Bronchial epithelial cell (primary cell): ENCODE data around the gene SERTAD2. TPM values are rescaled to one million over a fixed set of nuclear protein-coding genes. Genes with fewer than 3 reads are reported as not detected.
A peak's percentile ranks its signal among the peaks of the same experiment; 100 is the strongest.

ENCODE experiments used
- DNase-seq: peaks from one replicate; pipeline ENCODE4 v3.0.0-alpha.2; 2010; ENCODE audit warnings: low read depth
- FAIRE-seq: peaks from 2 replicates; lab custom pipeline; 2011; peaks lifted over from hg19 to GRCh38; lab: Jason Lieb, UNC
- H3K27me3 ChIP-seq: 2 replicates; pipeline ENCODE4 v1.5.1; 2011; ENCODE audit warnings: low read length; ENCODE audit not compliant: control insufficient read depth, insufficient read depth
- H3K36me3 ChIP-seq: 2 replicates; pipeline ENCODE4 v1.5.1; 2011; ENCODE audit warnings: low read length; ENCODE audit not compliant: control insufficient read depth, insufficient read depth
- H3K4me3 ChIP-seq: 2 replicates; pipeline ENCODE4 v1.5.1; 2011; ENCODE audit warnings: mild to moderate bottlenecking, low read depth, low read length, control low read depth
- total RNA-seq: library from RNA; depleted of rRNA; stranded (reverse); fragments of >200 nt; gene quantifications from 2 replicates; pipeline ENCODE4 v1.2.1, GENCODE V29; 2014
- TF ChIP-seq, protein P1 (sequence below): IDR thresholded peaks from 2 replicates; pipeline ENCODE4 v1.5.1; 2011; ENCODE audit warnings: mild to moderate bottlenecking, moderate library complexity, low read length, control low read depth, inconsistent platforms; ENCODE audit not compliant: insufficient read depth, severe bottlenecking

SERTAD2 gene
- total RNA-seq, 1 donor from 2014 or later, result 4.2 TPM

DNA sequence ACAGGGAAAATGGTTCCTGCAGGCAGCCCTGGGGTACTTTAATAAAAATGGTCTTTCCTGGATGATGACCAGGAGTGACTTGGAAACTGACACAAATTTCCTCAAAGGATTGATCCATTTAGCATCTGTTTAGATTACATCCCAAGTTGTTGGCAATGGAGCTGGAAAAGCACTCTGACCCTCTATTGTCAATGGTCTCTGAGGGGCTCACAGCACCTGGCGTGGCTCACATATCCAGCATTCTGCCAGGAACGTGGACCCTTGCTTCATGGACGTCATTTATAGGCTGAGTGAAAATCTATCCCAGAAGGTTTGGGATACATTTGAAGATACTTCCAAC, 43.8 kb downstream of the SERTAD2 start:
- DNase-seq (no peak), FAIRE-seq (no peak)
- no peaks in the 10 kb centered on the region for H3K27me3 ChIP-seq
- H3K36me3 ChIP-seq, result no peaks in the 10 kb centered on the region
- TF ChIP-seq, protein P1, sequence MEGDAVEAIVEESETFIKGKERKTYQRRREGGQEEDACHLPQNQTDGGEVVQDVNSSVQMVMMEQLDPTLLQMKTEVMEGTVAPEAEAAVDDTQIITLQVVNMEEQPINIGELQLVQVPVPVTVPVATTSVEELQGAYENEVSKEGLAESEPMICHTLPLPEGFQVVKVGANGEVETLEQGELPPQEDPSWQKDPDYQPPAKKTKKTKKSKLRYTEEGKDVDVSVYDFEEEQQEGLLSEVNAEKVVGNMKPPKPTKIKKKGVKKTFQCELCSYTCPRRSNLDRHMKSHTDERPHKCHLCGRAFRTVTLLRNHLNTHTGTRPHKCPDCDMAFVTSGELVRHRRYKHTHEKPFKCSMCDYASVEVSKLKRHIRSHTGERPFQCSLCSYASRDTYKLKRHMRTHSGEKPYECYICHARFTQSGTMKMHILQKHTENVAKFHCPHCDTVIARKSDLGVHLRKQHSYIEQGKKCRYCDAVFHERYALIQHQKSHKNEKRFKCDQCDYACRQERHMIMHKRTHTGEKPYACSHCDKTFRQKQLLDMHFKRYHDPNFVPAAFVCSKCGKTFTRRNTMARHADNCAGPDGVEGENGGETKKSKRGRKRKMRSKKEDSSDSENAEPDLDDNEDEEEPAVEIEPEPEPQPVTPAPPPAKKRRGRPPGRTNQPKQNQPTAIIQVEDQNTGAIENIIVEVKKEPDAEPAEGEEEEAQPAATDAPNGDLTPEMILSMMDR, result no peak
- no peak overlapping the region for H3K4me3 ChIP-seq

DNA sequence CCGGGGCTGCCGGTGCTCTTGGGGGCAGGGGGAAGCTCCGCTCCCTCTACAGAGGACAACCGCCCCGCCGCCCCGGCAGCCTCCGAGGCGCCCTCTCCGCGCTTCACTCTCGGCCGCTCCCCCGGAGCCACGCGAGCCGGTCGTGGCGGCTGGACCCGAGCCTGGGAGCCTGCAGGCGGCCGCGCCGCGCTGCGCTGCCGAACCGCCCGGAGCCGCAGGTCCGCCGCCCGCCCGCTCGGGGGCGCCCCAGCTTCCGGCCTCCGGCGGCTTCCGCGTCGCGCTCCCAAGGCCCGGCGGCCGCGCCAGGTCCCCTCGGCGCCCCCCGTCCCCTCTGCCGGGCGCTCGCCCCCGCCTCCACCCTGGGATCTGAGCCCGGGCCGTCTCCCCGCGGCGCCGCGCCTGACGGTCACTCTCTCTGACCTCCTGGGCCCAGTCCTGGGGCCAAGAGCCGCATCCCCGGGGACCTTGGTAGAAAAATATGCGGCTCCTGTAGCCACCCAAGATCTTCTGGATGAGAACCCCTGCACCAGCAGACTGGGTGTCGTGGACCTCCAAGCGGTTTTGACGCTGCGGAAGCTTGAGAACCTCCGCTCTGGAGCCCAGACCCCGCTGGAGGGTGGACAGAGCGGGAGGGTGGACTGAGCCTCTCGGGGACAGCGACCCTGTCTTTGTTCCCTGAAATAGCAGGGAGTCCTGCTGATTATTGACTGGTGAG, 44.3 kb downstream of the SERTAD2 start:
- TF ChIP-seq, protein P1, result peak; percentile 27
- DNase-seq (no peak), FAIRE-seq (no peak)
- Histone ChIP-seq H3K36me3 (no peaks in the 10 kb centered on the region), H3K27me3 (no peaks in the 10 kb centered on the region), H3K4me3 (peak overlapping the region; percentile 34)

DNA sequence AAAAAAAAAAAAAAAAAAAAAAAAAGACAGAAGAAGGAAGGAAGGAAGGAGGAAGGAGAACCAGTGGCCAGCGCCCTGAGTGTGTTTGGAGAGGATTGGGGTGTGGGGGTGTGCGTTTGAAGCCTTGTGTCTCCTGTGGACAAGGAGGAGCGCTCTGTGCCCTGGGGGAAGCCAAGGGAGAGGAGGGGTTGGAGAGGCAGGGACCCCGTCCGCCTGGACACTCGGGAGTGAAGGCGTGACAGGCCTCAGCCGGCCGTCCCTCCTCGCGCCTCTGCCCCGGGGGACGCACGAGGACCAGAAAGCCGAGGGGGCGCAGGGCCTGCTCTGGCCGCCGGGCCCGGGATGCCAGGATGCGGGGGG, 44.9 kb downstream of the SERTAD2 start:
- Histone ChIP-seq H3K4me3 (peak overlapping the region; percentile 28), H3K27me3 (no peaks in the 10 kb centered on the region), H3K36me3 (no peaks in the 10 kb centered on the region)
- TF ChIP-seq, protein P1, result no peak
- FAIRE-seq (no peak), DNase-seq (no peak)

DNA sequence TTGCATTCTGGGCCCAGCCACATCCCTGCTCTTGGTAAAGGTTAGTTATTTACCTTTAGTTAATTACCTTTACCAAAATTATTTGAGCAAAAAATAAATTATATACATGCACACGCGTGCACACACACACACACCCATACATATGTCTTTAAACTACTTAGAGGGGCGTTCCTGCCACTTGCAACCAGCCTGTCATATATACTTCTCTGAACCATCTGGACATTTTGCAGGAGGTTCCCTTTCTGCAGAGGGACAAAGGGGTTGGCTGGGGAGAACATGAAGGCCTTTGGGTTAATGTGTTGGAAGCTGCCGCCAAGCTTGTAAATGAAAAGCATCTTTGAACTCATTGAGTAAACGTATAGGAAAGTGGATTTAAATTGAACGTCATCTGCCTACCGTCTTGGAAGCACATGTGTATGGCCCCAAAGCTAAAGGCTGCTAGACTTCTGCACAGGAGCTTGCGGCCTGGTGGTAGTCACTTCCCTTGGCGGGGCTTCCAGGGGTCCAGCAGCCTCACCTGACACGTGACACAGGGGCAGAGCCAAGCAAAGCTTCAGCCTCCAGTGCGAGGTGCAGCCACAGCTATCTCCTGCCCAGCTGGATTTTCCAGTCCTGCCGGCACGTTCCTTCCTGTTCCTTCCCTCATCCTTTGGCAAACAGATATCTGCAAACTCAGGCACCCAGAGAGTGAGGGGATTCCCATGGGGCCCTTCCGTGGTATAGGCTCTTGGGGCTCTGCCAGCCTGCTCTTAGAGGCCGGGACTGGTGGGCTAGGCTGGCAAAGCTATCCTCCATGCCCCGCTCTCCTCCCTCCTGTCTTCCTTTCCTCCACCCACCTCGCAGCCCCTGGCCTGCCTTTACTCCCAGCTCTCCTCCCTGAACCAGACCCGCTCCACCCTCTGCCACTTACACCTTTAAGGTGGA, 46.1 kb downstream of the SERTAD2 start:
- FAIRE-seq (no peak), DNase-seq (peak; percentile 82)
- TF ChIP-seq, protein P1, result no peak
- no peaks in the 10 kb centered on the region for H3K36me3 ChIP-seq
- H3K27me3 ChIP-seq, result no peaks in the 10 kb centered on the region
- H3K4me3 ChIP-seq, result no peak overlapping the region

DNA sequence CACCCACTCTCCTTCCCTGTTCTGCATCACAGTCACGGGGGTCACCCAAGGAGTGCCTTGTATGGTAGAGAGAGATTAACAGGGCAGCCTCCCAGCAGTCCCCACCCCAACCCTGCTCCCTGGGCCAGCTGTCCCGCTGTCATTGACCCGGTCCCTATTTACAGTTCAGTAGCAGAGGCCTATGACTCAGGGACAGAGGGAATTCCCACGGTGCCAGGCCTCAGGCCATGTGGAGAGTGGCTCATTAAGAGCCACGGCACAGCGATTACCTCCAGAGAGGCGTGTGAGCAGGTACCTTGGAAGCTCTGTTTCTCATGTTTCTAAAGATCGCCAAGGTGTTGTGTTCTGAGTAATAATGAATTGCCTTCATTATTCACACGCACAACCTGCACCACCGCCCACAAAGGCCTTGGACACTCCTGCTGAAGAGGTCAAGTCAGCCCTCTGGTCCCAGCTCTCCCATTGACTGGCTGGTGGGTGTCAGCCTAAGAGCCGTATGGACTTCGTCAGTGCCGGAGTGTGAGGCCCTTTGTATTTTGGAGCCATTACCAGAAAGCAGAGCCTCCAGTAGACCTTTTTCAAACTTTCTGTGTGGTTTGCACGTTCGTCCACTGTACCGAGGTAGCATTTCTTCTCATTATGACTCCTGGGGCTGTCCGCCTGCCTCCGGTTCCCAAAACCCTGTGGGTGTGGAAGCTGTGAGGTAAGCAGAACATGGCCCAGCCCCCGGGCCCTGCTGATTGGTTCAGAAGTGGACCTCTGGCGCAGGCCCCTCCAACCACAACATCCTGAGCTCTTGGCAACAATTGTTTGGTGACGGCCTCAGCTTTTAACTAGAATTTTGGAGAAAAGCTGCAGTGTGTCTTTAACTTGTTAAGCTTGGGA, 47.0 kb downstream of the SERTAD2 start:
- TF ChIP-seq, protein P1, result no peak
- FAIRE-seq (no peak), DNase-seq (peak; percentile 93)
- H3K27me3 ChIP-seq, result no peaks in the 10 kb centered on the region
- no peaks in the 10 kb centered on the region for H3K36me3 ChIP-seq
- H3K4me3 ChIP-seq, result no peak overlapping the region
